GM23248 (cell line): ENCODE measurements around the gene NME4.

ENCODE experiments used
- EZH2 ChIP-seq: fragments of 200-600 bp; sonication (generic); IDR thresholded peaks from 2 replicates; pipeline ENCODE4 v1.6.1; 2018; ENCODE audit warnings: antibody characterized with exemption, mild to moderate bottlenecking; ENCODE audit not compliant: insufficient read depth, poor library complexity, severe bottlenecking
- EZH2phosphoT487 ChIP-seq: fragments of 200-600 bp; sonication (generic); IDR thresholded peaks from 2 replicates; pipeline ENCODE4 v1.6.1; 2018; ENCODE audit warnings: antibody characterized with exemption, moderate library complexity, mild to moderate bottlenecking, low read depth; ENCODE audit not compliant: insufficient read depth

DNA sequence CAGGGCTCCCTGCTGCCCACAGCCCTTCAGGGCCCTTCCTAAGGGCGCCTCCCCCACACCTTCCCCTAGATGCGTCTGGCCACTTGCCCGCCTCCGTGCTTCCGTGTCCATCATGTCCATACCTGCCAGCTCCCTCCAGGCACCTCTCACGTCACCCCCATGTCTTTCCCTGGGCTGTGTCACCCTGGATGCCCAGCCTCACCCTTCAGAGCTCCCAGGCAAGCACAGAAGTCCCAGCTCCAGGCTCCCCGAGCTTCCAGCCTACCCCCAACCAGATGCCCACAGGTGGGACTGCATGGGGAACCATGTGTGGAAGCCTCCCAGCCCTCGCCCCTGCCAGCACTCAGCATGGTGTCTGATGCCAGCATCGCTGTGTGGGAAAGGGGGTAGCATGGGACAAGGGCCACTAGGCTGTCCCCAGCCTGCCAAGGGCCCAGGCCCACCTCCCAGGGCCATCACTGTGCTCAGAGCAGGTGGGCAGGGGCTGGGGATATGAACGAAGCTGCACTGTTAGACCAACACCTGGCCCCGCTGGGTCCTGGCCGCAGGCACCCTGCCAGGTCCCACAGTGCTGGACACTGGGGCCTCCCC, 42.6 kb upstream of the NME4 start:
- TF ChIP-seq EZH2 (no peak), EZH2phosphoT487 (no peak)
